GM12874 (cell line): ENCODE measurements around the gene FNDC8.

Experiments used
- TF ChIP-seq, protein P1 (sequence below): IDR thresholded peaks from 2 replicates; pipeline ENCODE4 v1.5.1; 2011; ENCODE audit warnings: low read depth, mild to moderate bottlenecking, control low read depth, low read length, moderate library complexity; ENCODE audit not compliant: insufficient read depth

The FNDC8 gene

DNA sequence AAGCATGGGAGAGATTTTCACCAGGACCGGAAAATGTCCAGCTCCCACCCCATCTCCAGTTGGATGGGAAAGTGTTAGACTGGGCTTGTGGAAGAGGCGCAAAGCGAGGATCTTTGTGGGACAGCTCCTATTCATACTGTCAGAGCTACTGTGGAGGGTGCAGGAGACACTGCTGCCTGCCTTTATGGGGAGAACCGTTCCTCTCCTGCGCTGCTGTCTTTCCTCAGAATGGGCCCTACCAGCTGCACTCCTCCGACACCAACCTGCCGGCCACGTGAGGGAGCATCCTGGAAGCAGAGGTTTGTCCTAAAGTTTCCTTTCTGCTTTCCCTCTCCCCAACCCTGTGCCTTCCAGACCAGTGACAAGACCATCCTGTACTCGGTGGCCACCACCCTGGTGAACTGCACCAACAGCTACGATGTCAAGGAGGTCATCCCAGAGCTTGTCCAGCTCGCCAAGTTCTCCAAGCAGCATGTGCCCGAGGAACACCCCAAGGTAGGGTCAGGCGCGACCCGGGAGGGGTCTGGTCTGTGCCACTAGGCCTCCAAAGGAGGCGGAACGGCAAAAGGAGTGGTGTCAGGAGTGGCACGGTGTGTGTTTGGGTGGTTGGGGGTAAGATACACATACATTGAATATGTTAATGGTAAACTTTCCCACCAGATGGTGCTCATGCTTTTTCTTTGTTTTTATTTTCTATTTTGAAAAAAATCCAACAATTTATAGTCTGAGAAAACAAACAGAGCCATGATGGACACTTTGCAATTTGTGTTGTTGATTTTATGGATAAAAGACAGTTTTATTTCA lies 49.8 kb downstream of the FNDC8 start:
- TF ChIP-seq, protein P1, sequence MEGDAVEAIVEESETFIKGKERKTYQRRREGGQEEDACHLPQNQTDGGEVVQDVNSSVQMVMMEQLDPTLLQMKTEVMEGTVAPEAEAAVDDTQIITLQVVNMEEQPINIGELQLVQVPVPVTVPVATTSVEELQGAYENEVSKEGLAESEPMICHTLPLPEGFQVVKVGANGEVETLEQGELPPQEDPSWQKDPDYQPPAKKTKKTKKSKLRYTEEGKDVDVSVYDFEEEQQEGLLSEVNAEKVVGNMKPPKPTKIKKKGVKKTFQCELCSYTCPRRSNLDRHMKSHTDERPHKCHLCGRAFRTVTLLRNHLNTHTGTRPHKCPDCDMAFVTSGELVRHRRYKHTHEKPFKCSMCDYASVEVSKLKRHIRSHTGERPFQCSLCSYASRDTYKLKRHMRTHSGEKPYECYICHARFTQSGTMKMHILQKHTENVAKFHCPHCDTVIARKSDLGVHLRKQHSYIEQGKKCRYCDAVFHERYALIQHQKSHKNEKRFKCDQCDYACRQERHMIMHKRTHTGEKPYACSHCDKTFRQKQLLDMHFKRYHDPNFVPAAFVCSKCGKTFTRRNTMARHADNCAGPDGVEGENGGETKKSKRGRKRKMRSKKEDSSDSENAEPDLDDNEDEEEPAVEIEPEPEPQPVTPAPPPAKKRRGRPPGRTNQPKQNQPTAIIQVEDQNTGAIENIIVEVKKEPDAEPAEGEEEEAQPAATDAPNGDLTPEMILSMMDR, result no peak

DNA sequence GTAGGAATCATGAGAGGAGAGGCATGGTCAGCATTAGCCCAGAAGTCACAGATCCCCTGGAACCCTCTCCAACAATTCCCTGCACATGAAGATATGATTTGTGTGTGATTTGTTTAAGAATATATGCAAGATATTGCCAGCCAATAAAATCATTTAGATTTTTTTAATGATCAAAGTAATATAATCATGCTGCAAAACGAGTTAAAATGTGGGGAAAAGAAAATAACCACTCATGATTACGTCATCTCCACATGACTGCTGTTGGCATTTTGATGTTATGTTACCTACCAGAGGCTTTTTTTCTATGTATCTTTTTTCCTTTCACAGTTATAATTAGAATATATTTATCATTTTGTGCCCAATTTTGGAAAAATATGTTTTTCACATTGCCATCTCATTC lies 50.4 kb downstream of the FNDC8 start:
- TF ChIP-seq, protein P1, result no peak

DNA sequence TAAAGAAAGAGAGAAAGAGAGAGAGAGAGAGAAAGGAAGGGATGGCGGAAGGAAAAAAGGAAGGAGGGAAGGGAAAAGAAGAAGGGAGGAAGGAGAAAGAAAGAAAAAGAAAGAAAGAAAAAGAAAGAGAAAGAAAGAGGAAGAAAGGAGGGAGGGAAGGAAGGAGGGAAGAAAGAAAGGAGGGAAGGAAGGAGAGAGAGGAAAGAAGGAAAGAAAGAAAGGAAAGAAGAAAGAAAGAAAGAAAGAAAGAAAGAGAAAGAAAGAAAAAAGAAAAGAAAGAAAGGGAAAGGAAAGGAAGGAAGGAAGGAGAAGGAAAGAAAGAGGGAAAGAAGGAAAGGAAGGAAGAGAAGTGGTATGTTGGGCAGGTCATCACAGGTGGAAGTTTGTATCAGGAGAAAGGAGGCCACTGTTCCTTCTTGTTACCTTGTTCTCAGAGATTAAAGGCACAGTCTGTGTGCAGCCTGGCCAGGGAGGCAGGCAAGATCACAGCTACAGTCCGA lies 53.5 kb downstream of the FNDC8 start:
- TF ChIP-seq, protein P1, result no peak

DNA sequence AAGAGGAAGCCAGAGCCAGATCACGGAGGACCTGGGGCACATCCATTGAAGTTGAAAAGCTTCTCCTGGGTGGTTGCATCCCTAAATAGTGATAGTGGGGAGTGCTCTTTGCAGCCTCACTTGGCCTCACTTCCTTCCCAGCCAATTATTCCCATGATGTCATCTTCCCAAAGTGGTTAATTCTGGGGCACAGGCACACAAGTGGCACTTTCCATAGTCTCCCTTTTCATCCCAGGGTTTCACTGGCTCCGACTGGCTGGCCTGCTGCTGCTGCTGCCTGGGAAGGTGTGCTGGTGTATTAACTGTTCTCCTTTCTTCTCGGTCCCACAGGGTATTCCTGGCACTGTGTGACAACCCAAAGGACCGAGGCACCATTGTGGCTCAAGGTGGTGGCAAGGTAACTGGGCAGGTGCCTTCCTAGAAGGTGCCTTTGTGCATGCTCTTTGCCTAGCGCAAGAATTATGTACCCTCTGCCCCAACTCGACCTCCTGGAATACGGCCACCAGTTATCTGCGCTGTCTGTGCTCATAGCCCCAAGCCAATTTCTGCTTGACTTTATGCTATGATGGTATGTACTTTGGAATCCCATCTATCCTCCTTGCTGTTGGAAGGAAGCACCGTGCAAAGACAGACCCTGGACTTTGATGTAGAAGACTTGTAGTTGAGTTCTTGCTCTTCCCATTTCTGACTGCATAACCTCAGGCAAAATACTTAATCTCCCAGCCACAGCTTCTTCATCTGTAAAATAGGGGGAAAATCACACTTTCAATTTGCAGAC lies 54.4 kb downstream of the FNDC8 start:
- TF ChIP-seq, protein P1, result no peak

DNA sequence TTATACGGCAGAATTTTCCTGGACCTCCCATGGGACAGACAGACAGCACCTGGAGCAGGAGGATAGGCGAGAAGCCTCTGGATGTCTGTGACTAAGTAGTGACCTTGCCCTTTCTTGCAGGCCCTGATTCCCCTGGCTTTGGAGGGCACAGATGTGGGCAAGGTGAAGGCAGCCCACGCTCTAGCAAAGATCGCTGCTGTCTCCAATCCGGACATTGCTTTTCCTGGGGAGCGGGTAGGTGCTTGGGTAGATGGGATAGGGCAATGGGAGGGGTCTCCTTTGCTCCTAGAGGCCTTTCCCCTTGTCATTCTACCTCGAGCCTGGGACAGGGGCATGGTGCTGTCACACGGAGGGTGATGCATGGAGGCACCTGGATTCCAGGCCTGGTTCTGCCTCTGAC lies 55.5 kb downstream of the FNDC8 start:
- TF ChIP-seq, protein P1, result no peak
